IPS DF 4.7 (cell line): Measurements from ENCODE around the gene C1S.

Source experiments
- DNase-seq: peaks from one replicate; pipeline ENCODE4 v3.0.0-alpha.2; 2013; ENCODE audit warnings: low spot score; ENCODE audit errors: extremely low read depth

C1S gene

GRCh38 chr12:7075939-7076338, 15.4 kb downstream of the C1S start:
- DNase-seq, result no peak

GRCh38 chr12:7076493-7076892, 16.0 kb downstream of the C1S start:
- no peak for DNase-seq

GRCh38 chr12:7078163-7078562, 17.6 kb downstream of the C1S start:
- no peak for DNase-seq

GRCh38 chr12:7079826-7080125, 19.3 kb downstream of the C1S start:
- DNase-seq, result no peak

- no peak for DNase-seq
Observed at GRCh38 chr12:7081037-7081436, 20.5 kb downstream of the C1S start.

GRCh38 chr12:7083125-7083524, 22.6 kb downstream of the C1S start:
- no peak for DNase-seq

- no peak for DNase-seq
Observed at GRCh38 chr12:7089196-7089871, 28.8 kb downstream of the C1S start.

GRCh38 chr12:7090222-7090998, 29.9 kb downstream of the C1S start:
- DNase-seq, result no peak

- no peak for DNase-seq
Observed at GRCh38 chr12:7091171-7091570, 30.7 kb downstream of the C1S start.

GRCh38 chr12:7091660-7092228, 31.2 kb downstream of the C1S start:
- DNase-seq, result no peak

GRCh38 chr12:7092229-7092985, 31.9 kb downstream of the C1S start, which contains the start of gene C1R:
Gene C1R (minus strand): TSS chr12:7092445. CDS start chr12:7092388, 57 bp downstream.
- no peak for DNase-seq

- DNase-seq, result no peak
Observed at GRCh38 chr12:7092986-7093460, 32.5 kb downstream of the C1S start.

- no peak for DNase-seq
Observed at GRCh38 chr12:7093486-7093885, 33.0 kb downstream of the C1S start.

GRCh38 chr12:7093892-7094291, 33.4 kb downstream of the C1S start:
- DNase-seq, result no peak

GRCh38 chr12:7096006-7096932, 35.8 kb downstream of the C1S start:
- DNase-seq, result no peak

GRCh38 chr12:7096979-7097378, 36.5 kb downstream of the C1S start:
- no peak for DNase-seq

GRCh38 chr12:7099290-7099996, 38.9 kb downstream of the C1S start:
- no peak for DNase-seq

GRCh38 chr12:7100239-7100638, 39.7 kb downstream of the C1S start:
- DNase-seq, result no peak

- no peak for DNase-seq
Observed at GRCh38 chr12:7101047-7101693, 40.7 kb downstream of the C1S start.

GRCh38 chr12:7101694-7102131, 41.2 kb downstream of the C1S start:
- DNase-seq, result no peak
